ENCODE data around the gene DSG4. TPM values are rescaled to one million over a fixed set of nuclear protein-coding genes. Genes with fewer than 3 reads are reported as not detected.

Gene DSG4
- total RNA-seq, 2 experiments from 2014 or later, result not detected

GRCh38 chr18:31396796-31397612 is 20.4 kb downstream of the DSG4 start:
- BruUV-seq (replicated peaks), result no TSS peak
- intact Hi-C loops (cut with micrococcal nuclease; ENCODE audit: unreplicated experiment), result no loop called here
- Histone ChIP-seq H3K9me2 (ENCODE audit: insufficient read depth, low read length) (no peaks in the 10 kb centered on the region), H3K36me3 (ENCODE audit: insufficient read depth, low read length) (no peaks in the 10 kb centered on the region), H3K4me3 (ENCODE audit: low read depth, low read length, poor library complexity, severe bottlenecking) (no peak overlapping the region), H2AFZ (ENCODE audit: low read length) (no peak overlapping the region), H3K4me2 (ENCODE audit: low read length) (no peak overlapping the region), H3K79me2 (ENCODE audit: insufficient read depth, low read depth, low read length) (no peaks in the 10 kb centered on the region), H4K20me1 (ENCODE audit: insufficient read depth, low read length) (no peaks in the 10 kb centered on the region), H3K4me1 (ENCODE audit: insufficient read depth, low read length, poor library complexity, severe bottlenecking) (no peaks in the 10 kb centered on the region), H3K9me3 (ENCODE audit: low read length) (no peaks in the 10 kb centered on the region), H3K27ac (ENCODE audit: low read depth, low read length, poor library complexity, severe bottlenecking) (no peak overlapping the region)
- no peak for DNase-seq (ENCODE audit: low spot score)
- CTCF ChIA-PET (ENCODE audit: unreplicated experiment), result interaction anchor here (0.6 kb wide), 1 partner anchor 880 kb away, joined by 3 read pairs; no protein-coding TSS in a partner anchor
- TF ChIP-seq EZH2phosphoT487 (IDR thresholded peaks at IDR 0.05; ENCODE audit: borderline replicate concordance, low read depth, low read length) (no peak), CTCF (conservative IDR thresholded peaks at IDR 0.05; ENCODE audit: low read length) (no peak)
- POLR2A ChIA-PET, result no interaction called here

DNA sequence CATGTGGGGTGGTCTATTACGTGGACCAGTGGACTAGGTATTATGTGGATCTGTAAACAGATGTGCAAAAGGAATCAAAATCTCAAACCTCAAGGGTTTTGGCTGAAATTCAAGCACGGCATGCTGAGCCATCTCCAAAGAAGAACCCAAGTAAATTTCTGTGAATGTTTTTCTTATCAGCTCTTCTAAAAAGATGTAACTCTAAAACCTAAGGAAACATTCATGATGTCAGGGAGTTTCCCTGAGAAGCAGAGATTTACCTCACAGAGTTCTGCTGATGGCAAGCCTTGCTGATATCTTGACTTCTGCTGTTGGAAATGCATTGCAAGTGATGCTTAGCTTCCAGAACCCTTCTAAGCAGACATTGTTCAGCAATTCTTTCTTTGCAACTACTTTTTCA is 21.6 kb downstream of the DSG4 start:
- intact Hi-C loops (cut with micrococcal nuclease; ENCODE audit: unreplicated experiment), result no loop called here
- no peaks in the 10 kb centered on the region for H3K36me3 ChIP-seq (ENCODE audit: insufficient read depth, low read length)
- no peaks in the 10 kb centered on the region for H4K20me1 ChIP-seq (ENCODE audit: insufficient read depth, low read length)
- H3K4me3 ChIP-seq (ENCODE audit: low read depth, low read length, poor library complexity, severe bottlenecking), result no peak overlapping the region
- H3K79me2 ChIP-seq (ENCODE audit: insufficient read depth, low read depth, low read length), result no peaks in the 10 kb centered on the region
- no peaks in the 10 kb centered on the region for H3K9me2 ChIP-seq (ENCODE audit: insufficient read depth, low read length)
- no peak overlapping the region for H2AFZ ChIP-seq (ENCODE audit: low read length)
- no peak overlapping the region for H3K27ac ChIP-seq (ENCODE audit: low read depth, low read length, poor library complexity, severe bottlenecking)
- CTCF ChIA-PET (ENCODE audit: unreplicated experiment), result no interaction called here
- POLR2A ChIA-PET, result interaction anchor here (0.7 kb wide), 1 partner anchor 89 kb away, joined by 3 read pairs; no protein-coding TSS in a partner anchor
- no peaks in the 10 kb centered on the region for H3K9me3 ChIP-seq (ENCODE audit: low read length)
- no TSS peak for BruUV-seq (replicated peaks)
- no peak overlapping the region for H3K4me2 ChIP-seq (ENCODE audit: low read length)
- DNase-seq (ENCODE audit: low spot score), result no peak
- TF ChIP-seq CTCF (conservative IDR thresholded peaks at IDR 0.05; ENCODE audit: low read length) (no peak), EZH2phosphoT487 (IDR thresholded peaks at IDR 0.05; ENCODE audit: borderline replicate concordance, low read depth, low read length) (no peak)
- no peaks in the 10 kb centered on the region for H3K4me1 ChIP-seq (ENCODE audit: insufficient read depth, low read length, poor library complexity, severe bottlenecking)

Data from OCI-LY7 (cell line).